ENCODE measurements around the gene PLEKHA6.

- TF ChIP-seq, protein P1, sequence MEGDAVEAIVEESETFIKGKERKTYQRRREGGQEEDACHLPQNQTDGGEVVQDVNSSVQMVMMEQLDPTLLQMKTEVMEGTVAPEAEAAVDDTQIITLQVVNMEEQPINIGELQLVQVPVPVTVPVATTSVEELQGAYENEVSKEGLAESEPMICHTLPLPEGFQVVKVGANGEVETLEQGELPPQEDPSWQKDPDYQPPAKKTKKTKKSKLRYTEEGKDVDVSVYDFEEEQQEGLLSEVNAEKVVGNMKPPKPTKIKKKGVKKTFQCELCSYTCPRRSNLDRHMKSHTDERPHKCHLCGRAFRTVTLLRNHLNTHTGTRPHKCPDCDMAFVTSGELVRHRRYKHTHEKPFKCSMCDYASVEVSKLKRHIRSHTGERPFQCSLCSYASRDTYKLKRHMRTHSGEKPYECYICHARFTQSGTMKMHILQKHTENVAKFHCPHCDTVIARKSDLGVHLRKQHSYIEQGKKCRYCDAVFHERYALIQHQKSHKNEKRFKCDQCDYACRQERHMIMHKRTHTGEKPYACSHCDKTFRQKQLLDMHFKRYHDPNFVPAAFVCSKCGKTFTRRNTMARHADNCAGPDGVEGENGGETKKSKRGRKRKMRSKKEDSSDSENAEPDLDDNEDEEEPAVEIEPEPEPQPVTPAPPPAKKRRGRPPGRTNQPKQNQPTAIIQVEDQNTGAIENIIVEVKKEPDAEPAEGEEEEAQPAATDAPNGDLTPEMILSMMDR (IDR thresholded peaks at IDR 0.05): no peak
- TF ChIP-seq POLR2AphosphoS5 (IDR thresholded peaks at IDR 0.05): no peak
Observed at GRCh38 chr1:204204944-204205343, 154.8 kb downstream of the PLEKHA6 start.
